Glutamatergic neuron (in vitro differentiated cells): Measurements from ENCODE around the gene RBM17. TPM values are rescaled to one million over a fixed set of nuclear protein-coding genes. Genes with fewer than 3 reads are reported as not detected.

Experiments used
- DNase-seq: peaks from one replicate; pipeline ENCODE4 v3.0.0; 2022
- H3K27ac Mint-ChIP-seq: one replicate; pipeline ENCODE4 v1.8.0; 2020; ENCODE audit warnings: mild to moderate bottlenecking, mixed read lengths, inconsistent platforms; ENCODE audit not compliant: unreplicated experiment
- H3K27me3 Mint-ChIP-seq: one replicate; pipeline ENCODE4 v1.8.0; 2020; ENCODE audit warnings: mild to moderate bottlenecking, moderate library complexity, mixed read lengths, inconsistent platforms; ENCODE audit not compliant: unreplicated experiment
- H3K36me3 Mint-ChIP-seq: one replicate; pipeline ENCODE4 v1.8.0; 2020; ENCODE audit warnings: mild to moderate bottlenecking, mixed read lengths, inconsistent platforms; ENCODE audit not compliant: unreplicated experiment
- H3K4me1 Mint-ChIP-seq: one replicate; pipeline ENCODE4 v1.8.0; 2020; ENCODE audit warnings: mild to moderate bottlenecking, low read depth, mixed read lengths, inconsistent platforms; ENCODE audit not compliant: unreplicated experiment
- H3K4me3 Mint-ChIP-seq: one replicate; pipeline ENCODE4 v1.8.0; 2020; ENCODE audit warnings: mild to moderate bottlenecking, mixed read lengths, inconsistent platforms; ENCODE audit not compliant: unreplicated experiment
- H3K9me3 Mint-ChIP-seq: one replicate; pipeline ENCODE4 v1.8.0; 2020; ENCODE audit warnings: mild to moderate bottlenecking, moderate library complexity, mixed read lengths, inconsistent platforms; ENCODE audit not compliant: unreplicated experiment
- total RNA-seq: library from RNA; stranded (reverse); fragmentation: NEBNext Ultra II Directional; extraction: Animal tissue kit (Norgen Biotek cat#: 25700); gene quantifications from one replicate; pipeline ENCODE4 v1.2.1, GENCODE V29; 2021; ENCODE audit not compliant: unreplicated experiment
- TF ChIP-seq, protein P1 (sequence below): fragments of 200-600 bp; sonication (generic); IDR thresholded peaks from one replicate; pipeline ENCODE4 v1.5.0; 2021; ENCODE audit not compliant: partially characterized antibody, unreplicated experiment

RBM17 gene
- total RNA-seq, 1 donor from 2014 or later, result 171 TPM

DNA sequence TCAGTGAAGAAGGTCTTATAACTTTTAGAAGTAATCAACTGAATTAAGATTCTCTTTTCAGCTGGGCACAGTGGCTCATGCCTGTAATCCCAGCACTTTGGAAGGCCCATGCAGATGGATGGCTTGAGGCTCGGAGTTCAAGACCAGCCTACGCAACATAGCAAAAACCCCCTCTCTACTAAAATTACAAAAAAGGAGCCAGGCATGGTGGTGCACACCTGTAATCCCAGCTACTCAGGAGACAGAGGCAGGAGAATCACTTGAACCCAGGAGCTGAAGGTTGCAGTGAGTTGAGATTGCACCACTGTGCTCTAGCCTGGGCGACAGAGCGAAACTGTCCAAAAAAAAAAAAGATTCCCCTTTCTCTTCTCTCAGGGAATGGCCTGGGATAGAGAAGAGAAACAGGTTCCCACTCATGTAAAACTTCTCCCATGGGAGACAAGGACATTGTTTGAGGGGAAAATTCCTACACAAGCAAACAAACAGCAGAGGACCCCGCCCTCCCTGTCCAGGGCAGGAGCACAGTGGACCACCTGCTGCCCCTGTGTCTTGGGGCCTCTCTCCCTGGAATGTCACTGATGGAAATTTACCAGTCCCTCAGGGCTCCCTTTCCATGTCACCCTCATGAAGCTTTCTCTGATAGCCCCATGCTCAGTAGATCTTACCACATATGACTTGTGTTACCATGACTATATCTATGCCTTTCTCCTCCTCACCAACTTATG, 32.3 kb upstream of the RBM17 start:
- Mint-ChIP-seq H3K4me3 (no peak overlapping the region), H3K27ac (no peak overlapping the region), H3K27me3 (peaks cover 2% of the 10 kb centered on the region), H3K9me3 (peaks cover 2% of the 10 kb centered on the region), H3K36me3 (no peaks in the 10 kb centered on the region), H3K4me1 (peaks cover 2% of the 10 kb centered on the region)
- DNase-seq, result no peak
- TF ChIP-seq, protein P1, sequence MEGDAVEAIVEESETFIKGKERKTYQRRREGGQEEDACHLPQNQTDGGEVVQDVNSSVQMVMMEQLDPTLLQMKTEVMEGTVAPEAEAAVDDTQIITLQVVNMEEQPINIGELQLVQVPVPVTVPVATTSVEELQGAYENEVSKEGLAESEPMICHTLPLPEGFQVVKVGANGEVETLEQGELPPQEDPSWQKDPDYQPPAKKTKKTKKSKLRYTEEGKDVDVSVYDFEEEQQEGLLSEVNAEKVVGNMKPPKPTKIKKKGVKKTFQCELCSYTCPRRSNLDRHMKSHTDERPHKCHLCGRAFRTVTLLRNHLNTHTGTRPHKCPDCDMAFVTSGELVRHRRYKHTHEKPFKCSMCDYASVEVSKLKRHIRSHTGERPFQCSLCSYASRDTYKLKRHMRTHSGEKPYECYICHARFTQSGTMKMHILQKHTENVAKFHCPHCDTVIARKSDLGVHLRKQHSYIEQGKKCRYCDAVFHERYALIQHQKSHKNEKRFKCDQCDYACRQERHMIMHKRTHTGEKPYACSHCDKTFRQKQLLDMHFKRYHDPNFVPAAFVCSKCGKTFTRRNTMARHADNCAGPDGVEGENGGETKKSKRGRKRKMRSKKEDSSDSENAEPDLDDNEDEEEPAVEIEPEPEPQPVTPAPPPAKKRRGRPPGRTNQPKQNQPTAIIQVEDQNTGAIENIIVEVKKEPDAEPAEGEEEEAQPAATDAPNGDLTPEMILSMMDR, result no peak

DNA sequence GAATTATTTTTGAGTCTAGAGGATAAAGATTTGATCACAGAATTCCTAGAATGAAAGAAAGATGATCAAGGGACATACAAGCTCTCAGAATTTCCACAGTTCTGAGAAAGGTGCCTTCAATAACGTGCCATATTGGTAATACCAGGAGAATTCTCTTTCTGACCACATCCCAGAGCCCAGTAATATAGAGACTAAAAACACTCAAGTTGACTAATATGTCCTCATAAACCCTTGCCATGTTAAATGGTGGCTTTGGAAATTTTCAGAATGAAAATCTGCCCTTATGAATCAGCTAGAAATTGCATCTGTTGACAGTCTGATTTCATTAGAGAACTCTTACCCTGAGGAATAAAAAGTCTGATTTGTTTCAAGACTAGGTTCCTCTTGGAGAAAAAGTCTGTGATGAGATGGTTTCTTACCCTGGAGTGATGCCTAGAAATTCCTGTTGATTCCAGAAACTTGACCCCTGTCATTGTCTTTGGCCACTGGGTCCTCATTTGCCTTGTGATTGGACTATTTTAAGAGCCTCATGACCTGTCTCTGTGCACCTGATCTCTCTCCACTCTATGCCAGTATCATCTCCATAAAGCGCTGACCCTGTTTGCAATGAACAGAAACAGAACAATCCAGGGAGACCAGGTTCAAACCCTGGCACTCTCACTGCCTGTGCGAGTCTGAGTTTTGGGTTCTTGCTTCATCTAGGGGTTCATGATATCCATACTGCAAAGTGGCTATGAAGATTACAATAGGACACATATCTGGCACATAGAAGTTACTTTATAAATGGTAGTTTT, 30.0 kb upstream of the RBM17 start:
- peaks cover 2% of the 10 kb centered on the region for H3K4me1 Mint-ChIP-seq

DNA sequence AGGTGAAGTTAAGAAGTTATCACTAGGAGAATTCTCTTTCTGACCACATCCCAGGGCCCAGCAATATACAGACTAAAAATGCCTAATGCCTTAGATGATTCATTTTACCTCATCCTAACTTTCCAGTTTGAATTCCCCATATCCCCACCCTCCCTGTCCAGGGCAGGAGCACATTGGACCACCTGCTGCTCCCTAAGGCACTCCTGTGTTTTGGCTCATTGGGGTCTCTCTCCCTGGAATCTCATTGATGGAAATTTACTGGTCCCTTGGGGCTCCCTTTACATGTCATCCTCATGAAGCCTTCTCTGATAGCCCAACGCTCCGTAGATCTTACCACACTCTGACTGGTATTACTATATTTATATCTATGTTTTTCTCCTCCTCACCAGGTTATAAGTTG, 29.3 kb upstream of the RBM17 start:
- no peaks in the 10 kb centered on the region for H3K36me3 Mint-ChIP-seq
- no peak for DNase-seq
- H3K4me1 Mint-ChIP-seq, result peaks cover 2% of the 10 kb centered on the region
- TF ChIP-seq, protein P1, result no peak
- H3K9me3 Mint-ChIP-seq, result peaks cover 2% of the 10 kb centered on the region
- no peak overlapping the region for H3K4me3 Mint-ChIP-seq
- no peak overlapping the region for H3K27ac Mint-ChIP-seq
- peaks cover 2% of the 10 kb centered on the region for H3K27me3 Mint-ChIP-seq

More for the DNA sequence above, 30.0 kb upstream of the RBM17 start:
- no peak overlapping the region for H3K27ac Mint-ChIP-seq
- TF ChIP-seq, protein P1, result no peak
- no peak for DNase-seq
- peaks cover 2% of the 10 kb centered on the region for H3K27me3 Mint-ChIP-seq
- peaks cover 2% of the 10 kb centered on the region for H3K9me3 Mint-ChIP-seq
- no peak overlapping the region for H3K4me3 Mint-ChIP-seq
- H3K36me3 Mint-ChIP-seq, result no peaks in the 10 kb centered on the region

DNA sequence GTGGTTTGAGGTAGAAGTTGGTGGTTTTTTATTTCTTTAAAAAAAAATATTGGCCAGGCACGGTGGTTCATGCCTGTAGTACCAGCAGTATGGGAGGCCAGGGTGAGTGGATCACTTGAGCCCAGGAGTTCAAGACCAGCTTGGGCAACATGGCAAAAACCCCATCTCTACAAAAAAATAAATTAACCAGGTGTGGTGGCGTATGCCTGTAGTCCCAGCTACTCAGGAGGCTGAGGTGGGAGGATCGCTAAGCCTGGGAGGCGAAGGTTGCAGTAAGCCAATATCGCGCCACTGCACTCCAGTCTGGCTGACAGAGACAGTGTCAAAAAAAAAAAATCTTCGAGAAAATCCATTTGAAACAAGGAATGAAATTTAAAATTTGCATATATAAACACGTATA, 27.8 kb upstream of the RBM17 start:
- Mint-ChIP-seq H3K27ac (no peak overlapping the region), H3K4me3 (no peak overlapping the region), H3K27me3 (peaks cover 2% of the 10 kb centered on the region), H3K36me3 (no peaks in the 10 kb centered on the region), H3K4me1 (peaks cover 1% of the 10 kb centered on the region), H3K9me3 (peaks cover 2% of the 10 kb centered on the region)
- DNase-seq, result no peak
- TF ChIP-seq, protein P1, result no peak
